GM12878 (cell line): ENCODE results near the gene DICER1. TPM values are rescaled to one million over a fixed set of nuclear protein-coding genes. Genes with fewer than 3 reads are reported as not detected.

Experiments
- ATAC-seq: fragments of 200-7000 bp; cut with Tn5 transposase; 3 replicates; pipeline ENCODE4 v1.9.1; 2020; ENCODE audit warnings: mild to moderate bottlenecking, moderate library complexity
- BruUV-seq: library from RNA; stranded (reverse); fragments of 400-500 nt; replicated peaks from 2 replicates; lab custom pipeline; 2021; lab: Mats Ljungman, UMichigan
- CTCF ChIA-PET: fragments of 300-600 bp; sonication (Branson Sonifier 250); formaldehyde crosslinking; extraction: SDS; loops from one replicate; lab custom pipeline; 2021; ENCODE audit warnings: inconsistent platforms; lab: Yijun Ruan, JAX
- POLR2A ChIA-PET: fragments of 350-600 bp; formaldehyde crosslinking; extraction: SDS; loops from one replicate; lab custom pipeline; 2021; ENCODE audit warnings: inconsistent platforms; lab: Charles Lee
- RAD21 ChIA-PET: fragments of 300-600 bp; sonication (Branson Sonifier 250); formaldehyde crosslinking; loops from one replicate; lab custom pipeline; 2023; ENCODE audit warnings: antibody characterized with exemption; ENCODE audit not compliant: unreplicated experiment; lab: Charles Lee
- SMC1A ChIA-PET: fragments of 300-600 bp; sonication (Branson Sonifier 250); formaldehyde crosslinking; loops from one replicate; lab custom pipeline; 2023; ENCODE audit not compliant: unreplicated experiment, uncharacterized antibody; lab: Charles Lee
- DNase-seq: peaks from one replicate; pipeline ENCODE4 v3.0.0-alpha.2; 2011; ENCODE audit warnings: low read depth, low spot score
- FAIRE-seq: peaks from 3 replicates; lab custom pipeline; 2011; peaks lifted over from hg19 to GRCh38; lab: Jason Lieb, UNC
- H2AFZ ChIP-seq: 2 replicates; pipeline ENCODE4 v1.6.0; 2011; ENCODE audit warnings: low read depth, low read length, control low read depth; ENCODE audit not compliant: control insufficient read depth
- H3K27ac ChIP-seq: 2 replicates; pipeline ENCODE4 v1.5.1; 2011; ENCODE audit warnings: control low read depth; ENCODE audit not compliant: control insufficient read depth, insufficient read depth
- H3K27me3 ChIP-seq, 2 experiments: replicated peaks in 1 of 2; 2 replicates each; pipeline versions ENCODE4 v1.6.0 to v1.6.1; 2011; ENCODE audit warnings: low read length in 1 of 2; ENCODE audit not compliant: control insufficient read depth in 2 of 2, insufficient read depth in 2 of 2
- H3K36me3 ChIP-seq, 2 experiments: 2 replicates each; pipeline ENCODE4 v1.5.1; 2011; ENCODE audit warnings: low read length in 1 of 2; ENCODE audit not compliant: control insufficient read depth in 2 of 2, insufficient read depth in 2 of 2
- H3K4me1 ChIP-seq: 2 replicates; pipeline ENCODE4 v1.6.1; 2011; ENCODE audit warnings: mild to moderate bottlenecking, low read length, moderate library complexity, mixed read lengths; ENCODE audit not compliant: control insufficient read depth, insufficient read depth
- H3K4me2 ChIP-seq: 2 replicates; pipeline ENCODE4 v1.6.0; 2011; ENCODE audit warnings: control low read depth; ENCODE audit not compliant: control insufficient read depth, insufficient read depth
- H3K4me3 ChIP-seq: fragments of 200-600 bp; sonication (generic); 2 replicates; pipeline ENCODE4 v1.5.1; 2016
- H3K79me2 ChIP-seq: 2 replicates; pipeline ENCODE4 v1.6.0; 2011; ENCODE audit warnings: low read length; ENCODE audit not compliant: control insufficient read depth, insufficient read depth
- H3K9ac ChIP-seq: 2 replicates; pipeline ENCODE4 v1.8.0; 2011; ENCODE audit warnings: low read length, control low read depth, mixed read lengths; ENCODE audit not compliant: control insufficient read depth, insufficient read depth
- H3K9me3 ChIP-seq: replicated peaks from 3 replicates; pipeline ENCODE4 v1.5.1; 2011; ENCODE audit warnings: mild to moderate bottlenecking, low read length; ENCODE audit not compliant: control insufficient read depth, insufficient read depth
- H4K20me1 ChIP-seq: 2 replicates; pipeline ENCODE4 v1.6.0; 2011; ENCODE audit not compliant: control insufficient read depth, insufficient read depth
- CBFB ChIP-seq: IDR thresholded peaks from 2 replicates; pipeline ENCODE4 v1.6.1; 2016; ENCODE audit warnings: antibody characterized with exemption, low read depth
- CHD4 ChIP-seq: fragments of 200-600 bp; sonication (generic); IDR thresholded peaks from 2 replicates; pipeline ENCODE4 v1.6.1; 2016; ENCODE audit warnings: mild to moderate bottlenecking
- EED ChIP-seq: sonication (generic); IDR thresholded peaks from 2 replicates; pipeline ENCODE4 v1.6.1; 2016; ENCODE audit warnings: antibody characterized with exemption, low read depth
- IRF5 ChIP-seq: fragments of 450-650 bp; IDR thresholded peaks from 2 replicates; pipeline ENCODE4 v1.6.1; 2017; ENCODE audit warnings: borderline replicate concordance
- KDM1A ChIP-seq: fragments of 200-600 bp; sonication (generic); IDR thresholded peaks from 2 replicates; pipeline ENCODE4 v1.6.1; 2016; ENCODE audit warnings: borderline replicate concordance
- MTA3 ChIP-seq: IDR thresholded peaks from 2 replicates; pipeline ENCODE4 v1.6.1; 2012; ENCODE audit warnings: low read length, inconsistent platforms, borderline replicate concordance
- MYC ChIP-seq: IDR thresholded peaks from 2 replicates; pipeline ENCODE4 v1.6.1; 2011; ENCODE audit warnings: mild to moderate bottlenecking, low read length, moderate library complexity, inconsistent platforms; ENCODE audit not compliant: insufficient read depth, insufficient replicate concordance, insufficient read length, severe bottlenecking
- NFYB ChIP-seq: IDR thresholded peaks from 2 replicates; pipeline ENCODE4 v1.6.1; 2011; ENCODE audit warnings: low read depth, mild to moderate bottlenecking, low read length, improper control_type of control experiment, moderate library complexity; ENCODE audit not compliant: insufficient read depth
- NR2C2 ChIP-seq: IDR thresholded peaks from 2 replicates; pipeline ENCODE4 v1.6.1; 2011; ENCODE audit warnings: borderline replicate concordance, low read depth; ENCODE audit not compliant: control insufficient read depth, insufficient read length
- PAX8 ChIP-seq: fragments of 450-650 bp; IDR thresholded peaks from 2 replicates; pipeline ENCODE4 v1.6.1; 2017; ENCODE audit warnings: mild to moderate bottlenecking, moderate library complexity
- PKNOX1 ChIP-seq: fragments of 450-650 bp; IDR thresholded peaks from 2 replicates; pipeline ENCODE4 v1.6.1; 2016; ENCODE audit warnings: mild to moderate bottlenecking
- PML ChIP-seq: IDR thresholded peaks from 2 replicates; pipeline ENCODE4 v1.6.1; 2012; ENCODE audit warnings: low read length, inconsistent platforms
- POLR2AphosphoS2 ChIP-seq: IDR thresholded peaks from 2 replicates; pipeline ENCODE4 v1.6.1; 2011; ENCODE audit warnings: low read depth, mild to moderate bottlenecking, low read length, improper control_type of control experiment, moderate library complexity
- RAD21 ChIP-seq: IDR thresholded peaks from 2 replicates; pipeline ENCODE4 v1.6.1; 2011; ENCODE audit warnings: mild to moderate bottlenecking, low read depth, low read length, moderate library complexity; ENCODE audit not compliant: insufficient read depth
- TAF1 ChIP-seq: IDR thresholded peaks from 2 replicates; pipeline ENCODE4 v1.6.1; 2011; ENCODE audit warnings: mild to moderate bottlenecking, low read depth, low read length, borderline replicate concordance
- TCF3 ChIP-seq: IDR thresholded peaks from 2 replicates; pipeline ENCODE4 v1.6.1; 2012; ENCODE audit warnings: low read depth, mild to moderate bottlenecking, low read length, borderline replicate concordance; ENCODE audit not compliant: insufficient read depth
- ZNF207 ChIP-seq: fragments of 450-650 bp; IDR thresholded peaks from 2 replicates; pipeline ENCODE4 v1.6.1; 2014; ENCODE audit warnings: antibody characterized with exemption, mild to moderate bottlenecking, borderline replicate concordance
- ZNF24 ChIP-seq: fragments of 450-650 bp; IDR thresholded peaks from 2 replicates; pipeline ENCODE4 v1.6.1; 2017; ENCODE audit warnings: antibody characterized with exemption, mild to moderate bottlenecking
- WGBS: methylation state at CpG from one replicate; pipeline ENCODE4 v1.1.6; 2016; ENCODE audit warnings: low lambda C conversion rate; ENCODE audit not compliant: insufficient replicate concordance, insufficient coverage; ENCODE audit errors: missing lambda C conversion rate; 5-methylcytosine and 5-hydroxymethylcytosine counted together
- in situ Hi-C: fragments of 300-500 bp; cut with MboI; formaldehyde crosslinking; loops from 9 replicates; pipeline ENCODE4 v1.14.3; 2018; ENCODE audit warnings: mixed read lengths
- intact Hi-C: fragments of 100-400 bp; cut with micrococcal nuclease; formaldehyde crosslinking; loops from one replicate; pipeline ENCODE4 v1.14.2; 2022; ENCODE audit not compliant: unreplicated experiment
- polyA plus RNA-seq, 11 experiments: library from polyadenylated mRNA; depleted of rRNA in 4 of 11; unstranded in 6 of 11; stranded (reverse) in 5 of 11; fragments of >200 nt; fragmentation: Nextera tagmentation in 4 of 11; fragmentation: Illumina TruSeq in 1 of 11; extraction: Ambion mirVana in 4 of 11; extraction: Trizol in 1 of 11; gene quantifications; 1 replicate in 1 of 11; 2 replicates in 10 of 11; pipeline versions ENCODE4 v1.2.1 to v1.2.3, GENCODE V29; 2011 to 2016; ENCODE audit warnings: inconsistent platforms in 2 of 11, missing spikeins in 2 of 11, low read depth in 1 of 11
- total RNA-seq, 4 experiments: library from RNA; depleted of rRNA in 3 of 4; stranded (reverse); fragments of >200 nt in 3 of 4; fragmentation: Illumina TruSeq in 1 of 4; extraction: Trizol in 1 of 4; gene quantifications; 2 replicates each; pipeline versions ENCODE4 v1.2.1 to v1.2.3, GENCODE V29; 2013 to 2021

Gene DICER1
- total and polyA plus RNA-seq, 10 of the 15 experiments (the other 5 are each of a cell fraction or from before 2014, with no cell fraction given) = 6.8 to 70.8 (median 37.1) TPM

- no peak overlapping the region for H2AFZ ChIP-seq
- 53% methylated on average over 10 of the region's 10 CpGs for WGBS
- ChIA-PET RAD21 (no interaction called here), CTCF (no interaction called here), POLR2A (no interaction called here), SMC1A (no interaction called here)
- no peak overlapping the region for H3K4me2 ChIP-seq
- no peaks in the 10 kb centered on the region for H4K20me1 ChIP-seq
- no peaks in the 10 kb centered on the region for H3K79me2 ChIP-seq
- no TSS peak for BruUV-seq
- intact Hi-C loops (no loop called here), in situ Hi-C loops (no loop called here)
- no peak for DNase-seq
- H3K36me3 ChIP-seq = no peaks in the 10 kb centered on the region
- H3K9me3 ChIP-seq = no peaks in the 10 kb centered on the region
- no peak overlapping the region for H3K27ac ChIP-seq
- no peak for TF ChIP-seq ZNF207
- TF ChIP-seq RAD21 = no peak
- no peak for TF ChIP-seq IRF5
- no peak for TF ChIP-seq POLR2AphosphoS2
- TF ChIP-seq CBFB = no peak
- no peak for TF ChIP-seq NFYB
- TF ChIP-seq TAF1 = no peak
- TF ChIP-seq ZNF24 = no peak
- TF ChIP-seq PAX8 = no peak
- no peak for TF ChIP-seq MTA3
- no peak for TF ChIP-seq PKNOX1
- no peak for TF ChIP-seq MYC
- no peak for TF ChIP-seq TCF3
- no peak for TF ChIP-seq NR2C2
- no peak for TF ChIP-seq PML
- no peak for TF ChIP-seq EED
- no peak for TF ChIP-seq CHD4
- no peak for TF ChIP-seq KDM1A
- no peak for FAIRE-seq
- no peak for ATAC-seq
- H3K27me3 ChIP-seq = no peaks in the 10 kb centered on the region; a peak in 2 of 4 replicates
- H3K4me1 ChIP-seq = no peaks in the 10 kb centered on the region
- no peak overlapping the region for H3K9ac ChIP-seq
- H3K4me3 ChIP-seq = no peak overlapping the region
Measured at GRCh38 chr14:95056476-95056875, 100.9 kb downstream of the DICER1 start.
